ENCODE results near the gene RAB27A. TPM values are rescaled to one million over a fixed set of nuclear protein-coding genes. Genes with fewer than 3 reads are reported as not detected.

RAB27A gene
- total RNA-seq, 2 experiments from 2014 or later = 225 to 229 TPM

- POLR2A ChIA-PET = interaction anchor here (0.8 to 1.5 kb wide), 3 partner anchors 17 to 66 kb away, joined by 4 to 6 read pairs (median 5); no protein-coding TSS in a partner anchor
- CTCF ChIA-PET = interaction anchor here (2.2 kb wide), 1 partner anchor 14 kb away, joined by 10 read pairs; no protein-coding TSS in a partner anchor
These were observed 5.2 kb downstream of the RAB27A start for GRCh38 chr15:55284426-55284825.

GRCh38 chr15:55283379-55284147 is 6.0 kb downstream of the RAB27A start:
- CTCF ChIA-PET = interaction anchor here (1.1 to 2.2 kb wide), 2 partner anchors 14 to 66 kb away, joined by 4 to 10 read pairs; no protein-coding TSS in a partner anchor
- POLR2A ChIA-PET = interaction anchor here (0.6 to 1.2 kb wide), 5 partner anchors 46 to 87 kb away, joined by 3 to 5 read pairs (median 4); partner anchors contain the start of gene RSL24D1

DNA sequence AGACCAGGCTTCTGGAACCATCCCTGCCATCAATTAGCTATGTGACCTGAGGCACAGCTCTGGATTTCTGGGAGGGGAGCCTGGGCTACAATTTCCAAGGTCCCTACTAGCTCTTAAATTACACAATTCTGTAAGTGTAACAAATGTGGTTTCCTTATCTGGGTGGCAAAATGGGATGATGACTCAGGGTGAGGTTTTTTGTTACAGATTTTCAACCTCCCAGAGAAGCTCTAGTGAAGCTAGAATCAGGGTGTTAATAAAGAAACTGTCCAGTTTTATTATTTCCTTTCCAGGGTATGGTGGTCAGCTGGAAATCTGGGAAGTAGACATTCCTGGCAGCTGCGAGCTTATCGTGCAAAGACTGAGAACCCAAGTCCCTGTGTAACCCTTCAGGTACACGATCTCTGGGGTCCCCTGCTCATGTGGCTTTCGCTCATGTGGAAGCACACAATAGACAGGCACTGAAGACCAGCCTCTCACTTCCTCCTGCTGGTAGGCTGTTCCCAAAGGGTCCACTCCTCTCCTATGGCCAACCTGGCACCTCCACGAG is 7.3 kb downstream of the RAB27A start:
- CTCF ChIA-PET = interaction anchor here (0.8 to 1.6 kb wide), 6 partner anchors 11 to 65 kb away, joined by 3 to 4 read pairs (median 3); no protein-coding TSS in a partner anchor

DNA sequence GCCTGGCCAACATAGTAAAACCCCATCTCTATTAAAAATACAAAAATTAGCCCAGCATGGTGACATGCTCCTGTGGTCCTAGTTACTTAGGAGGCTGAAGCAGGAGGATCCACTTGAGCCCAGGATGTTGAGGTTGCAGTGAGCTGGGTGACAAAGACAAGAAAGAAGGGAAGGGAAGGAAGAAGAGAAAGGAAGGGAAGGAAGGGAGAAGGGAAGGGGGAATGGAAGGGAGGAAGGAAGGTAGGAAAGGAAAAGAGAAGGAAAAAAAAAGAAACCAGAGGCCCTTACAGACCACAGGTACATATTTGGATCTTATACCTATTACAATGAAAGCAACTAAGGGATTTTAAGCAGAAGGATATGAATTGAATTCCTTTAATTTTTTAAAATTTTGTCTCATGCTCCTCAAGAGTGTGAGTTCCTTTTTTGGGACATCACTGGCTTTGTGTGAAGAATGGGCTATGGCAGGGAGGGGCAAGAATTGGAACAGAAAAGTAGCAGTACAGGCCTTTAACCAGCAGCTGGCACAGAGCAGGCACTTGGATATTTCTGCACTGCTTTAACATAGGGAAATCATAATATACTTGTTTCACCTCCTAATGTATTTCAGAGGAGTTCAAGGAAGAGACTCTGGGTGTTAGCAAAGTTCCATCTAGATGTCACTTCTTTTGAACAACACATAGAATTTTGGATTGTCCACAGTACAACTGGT is 7.9 kb downstream of the RAB27A start:
- ChIA-PET POLR2A (interaction anchor here (0.7 to 2.3 kb wide), 10 partner anchors 9 to 63 kb away, joined by 3 to 8 read pairs (median 4); no protein-coding TSS in a partner anchor), CTCF (interaction anchor here (0.6 to 1.6 kb wide), 7 partner anchors 10 to 64 kb away, joined by 3 to 4 read pairs (median 3); no protein-coding TSS in a partner anchor)

More for the DNA sequence above, 7.3 kb downstream of the RAB27A start:
- POLR2A ChIA-PET = interaction anchor here (0.7 to 2.3 kb wide), 9 partner anchors 10 to 64 kb away, joined by 3 to 8 read pairs (median 5); no protein-coding TSS in a partner anchor

- ChIA-PET CTCF (interaction anchor here (1.1 to 1.2 kb wide), 2 partner anchors 11 to 52 kb away, joined by 3 to 4 read pairs; no protein-coding TSS in a partner anchor), POLR2A (interaction anchor here (1.0 to 5.3 kb wide), 5 partner anchors 8 to 61 kb away, joined by 3 to 39 read pairs (median 5); no protein-coding TSS in a partner anchor)
These were observed 9.0 kb downstream of the RAB27A start for GRCh38 chr15:55280589-55280988.

DNA sequence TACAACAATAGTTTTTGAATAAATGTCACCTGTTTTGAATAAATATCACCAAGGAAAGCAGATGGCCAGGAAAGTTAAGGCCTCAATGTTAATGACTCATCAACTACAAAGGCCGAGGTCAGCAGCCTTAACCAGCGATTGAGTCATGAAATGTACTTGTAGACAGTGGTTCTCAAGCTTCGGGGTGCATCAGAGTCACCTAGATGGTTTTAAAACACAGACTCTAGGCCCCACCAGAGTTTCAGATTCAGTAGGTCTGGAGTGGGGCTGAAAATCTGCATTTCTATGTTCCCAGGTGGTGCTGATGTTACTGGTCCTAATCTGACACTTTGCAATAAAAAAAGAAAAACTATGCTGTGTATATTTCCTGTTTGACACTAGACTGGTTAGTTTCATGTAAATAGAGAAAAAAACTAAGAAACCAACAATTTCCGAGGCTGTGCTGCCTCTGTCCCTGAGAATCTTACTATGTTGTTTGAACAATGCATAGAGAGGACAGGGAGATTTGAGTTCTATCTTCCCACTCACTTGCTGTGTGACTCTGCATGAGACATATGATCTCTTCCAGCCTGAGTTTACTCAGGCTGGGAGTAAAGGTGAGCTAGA is 9.8 kb downstream of the RAB27A start:
- ChIA-PET CTCF (interaction anchor here (1.1 to 2.1 kb wide), 4 partner anchors 11 to 62 kb away, joined by 3 to 4 read pairs (median 4); no protein-coding TSS in a partner anchor), POLR2A (interaction anchor here (0.6 to 5.3 kb wide), 5 partner anchors 12 to 60 kb away, joined by 3 to 39 read pairs (median 5); no protein-coding TSS in a partner anchor)

- ChIA-PET CTCF (interaction anchor here (1.1 to 2.1 kb wide), 2 partner anchors 58 to 61 kb away, joined by 3 to 4 read pairs; no protein-coding TSS in a partner anchor), POLR2A (interaction anchor here (0.6 to 5.3 kb wide), 4 partner anchors 11 to 60 kb away, joined by 3 to 39 read pairs (median 8); no protein-coding TSS in a partner anchor)
These were observed 10.4 kb downstream of the RAB27A start for GRCh38 chr15:55279100-55279745.

DNA sequence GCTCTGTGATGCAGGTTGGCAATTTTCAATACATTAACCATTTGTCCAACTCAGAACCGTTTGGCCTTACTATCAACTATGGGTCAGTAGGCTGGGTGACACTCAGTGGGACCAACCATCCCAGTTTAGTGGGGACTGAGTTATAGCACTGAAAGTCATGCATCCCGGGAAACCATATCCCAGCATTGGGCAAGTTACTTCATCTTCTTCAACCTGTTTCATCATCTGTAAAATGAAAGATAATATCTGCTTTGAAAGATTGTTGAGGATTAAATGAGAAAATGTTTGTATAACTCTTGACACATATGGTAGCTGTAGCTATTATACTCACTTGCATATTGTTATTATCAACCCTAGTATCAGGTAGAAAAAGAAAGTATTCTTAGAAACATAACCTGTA is 11.9 kb downstream of the RAB27A start:
- CTCF ChIA-PET = interaction anchor here (1.0 to 2.7 kb wide), 7 partner anchors 9 to 59 kb away, joined by 3 to 8 read pairs (median 3); no protein-coding TSS in a partner anchor
- POLR2A ChIA-PET = interaction anchor here (1.1 to 5.3 kb wide), 6 partner anchors 10 to 56 kb away, joined by 5 to 39 read pairs (median 9); no protein-coding TSS in a partner anchor

DNA sequence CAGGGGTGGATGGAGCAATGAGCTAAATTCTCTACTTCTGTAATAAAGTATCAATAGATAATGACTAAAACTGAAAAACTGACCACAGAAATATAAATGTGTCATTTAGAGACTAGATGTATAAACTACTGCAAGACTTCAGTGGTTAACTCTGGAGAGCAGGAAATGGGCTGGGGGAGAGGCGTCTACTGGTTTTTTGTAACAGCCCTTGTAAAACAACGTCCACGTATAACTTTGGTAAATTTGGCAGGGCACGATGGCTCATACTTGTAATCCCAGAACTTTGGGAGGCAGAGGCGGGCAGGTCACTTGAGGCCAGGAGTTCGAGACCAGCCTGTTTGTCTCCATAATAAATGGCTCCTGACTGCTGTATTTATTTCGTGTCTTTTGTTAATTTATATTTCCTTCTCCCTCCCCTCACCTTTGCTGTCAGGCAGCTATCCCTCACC is 12.5 kb downstream of the RAB27A start:
- POLR2A ChIA-PET = interaction anchor here (0.7 to 5.3 kb wide), 8 partner anchors 9 to 59 kb away, joined by 3 to 39 read pairs (median 9); no protein-coding TSS in a partner anchor

DNA sequence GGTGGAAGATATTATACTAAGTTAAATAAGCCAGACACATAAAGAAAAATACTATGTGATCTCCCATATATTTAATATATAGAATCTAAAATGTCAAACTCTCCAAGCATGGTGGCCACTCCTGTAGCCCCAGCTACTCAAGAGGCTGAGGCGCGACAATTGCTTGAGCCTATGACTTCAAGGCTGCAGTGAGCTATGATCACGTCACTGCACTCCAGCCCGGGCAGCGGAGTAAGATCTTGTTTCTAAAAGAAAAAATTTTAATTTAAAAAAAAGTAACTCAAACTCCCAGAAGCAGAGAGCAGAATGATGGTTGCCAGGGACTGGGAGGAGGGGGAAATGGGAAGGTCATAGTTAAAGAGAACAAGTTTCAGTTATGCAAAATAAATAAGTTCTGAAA is 13.3 kb downstream of the RAB27A start:
- ChIA-PET CTCF (interaction anchor here (1.5 to 2.7 kb wide), 4 partner anchors 10 to 54 kb away, joined by 3 to 8 read pairs (median 4); no protein-coding TSS in a partner anchor), POLR2A (interaction anchor here (0.7 to 5.3 kb wide), 7 partner anchors 8 to 59 kb away, joined by 3 to 39 read pairs (median 9); no protein-coding TSS in a partner anchor)

More for the DNA sequence above, 12.5 kb downstream of the RAB27A start:
- CTCF ChIA-PET = interaction anchor here (1.0 to 2.7 kb wide), 7 partner anchors 9 to 59 kb away, joined by 3 to 8 read pairs (median 3); no protein-coding TSS in a partner anchor

DNA sequence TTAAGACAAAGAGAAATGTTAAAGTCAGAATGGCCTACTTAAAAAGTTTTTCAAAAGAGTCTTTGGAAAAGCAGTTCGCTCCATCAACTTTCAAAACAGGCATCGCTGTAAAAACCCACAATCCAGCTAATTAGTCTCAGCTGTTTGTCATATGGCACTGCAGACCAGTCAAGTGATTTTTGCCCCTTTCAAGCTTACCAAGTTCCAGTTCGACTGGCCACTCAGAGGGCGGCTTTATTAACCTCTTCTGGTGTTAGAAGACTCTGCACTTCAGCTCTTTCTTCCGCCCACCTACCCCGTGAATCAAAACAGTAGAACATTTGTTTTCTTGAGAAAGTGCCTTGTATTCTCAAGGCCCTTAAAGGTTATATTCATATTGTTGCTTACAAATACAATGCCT is 19.3 kb downstream of the RAB27A start:
- POLR2A ChIA-PET = interaction anchor here (0.7 to 4.7 kb wide), 7 partner anchors 8 to 86 kb away, joined by 3 to 39 read pairs (median 6); no protein-coding TSS in a partner anchor

GRCh38 chr15:55268176-55268695 is 21.4 kb downstream of the RAB27A start:
- ChIA-PET POLR2A (interaction anchor here (0.7 to 4.7 kb wide), 6 partner anchors 10 to 49 kb away, joined by 3 to 39 read pairs (median 8); no protein-coding TSS in a partner anchor), CTCF (interaction anchor here (0.7 to 1.3 kb wide), 2 partner anchors 9 to 140 kb away, joined by 3 read pairs; partner anchors contain the start of gene CCPG1)

More for the DNA sequence above, 19.3 kb downstream of the RAB27A start:
- CTCF ChIA-PET = interaction anchor here (0.8 to 1.6 kb wide), 5 partner anchors 14 to 53 kb away, joined by 3 to 10 read pairs (median 4); partner anchors contain the start of genes PIGB and PIGBOS1

GRCh38 chr15:55267401-55268175 is 22.0 kb downstream of the RAB27A start:
- ChIA-PET CTCF (interaction anchor here (0.7 to 1.3 kb wide), 4 partner anchors 10 to 140 kb away, joined by 3 read pairs; partner anchors contain the start of gene CCPG1), POLR2A (interaction anchor here (0.6 to 4.7 kb wide), 13 partner anchors 10 to 48 kb away, joined by 3 to 39 read pairs (median 5); no protein-coding TSS in a partner anchor)

DNA sequence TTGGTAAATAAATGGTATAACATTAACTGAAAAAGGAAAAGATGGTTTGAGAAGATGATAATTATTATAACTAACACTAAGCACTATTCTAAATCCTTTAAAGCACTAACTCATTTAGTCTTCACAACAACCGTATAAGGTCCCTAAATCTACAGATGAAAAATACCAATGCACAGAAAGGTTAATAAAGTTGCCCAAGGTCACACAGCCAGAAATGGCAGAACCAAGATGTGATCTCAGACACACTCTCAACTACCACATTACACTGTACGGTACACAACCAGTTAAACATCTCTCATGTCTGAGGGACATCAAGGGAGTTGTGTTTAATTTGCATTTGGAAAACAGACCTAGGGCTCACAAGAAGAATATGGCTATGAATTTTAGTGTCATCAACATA is 23.1 kb downstream of the RAB27A start:
- ChIA-PET POLR2A (interaction anchor here (0.6 to 4.7 kb wide), 10 partner anchors 10 to 45 kb away, joined by 3 to 39 read pairs (median 6); no protein-coding TSS in a partner anchor), CTCF (interaction anchor here (0.8 to 1.3 kb wide), 3 partner anchors 11 to 22 kb away, joined by 3 read pairs; no protein-coding TSS in a partner anchor)

GRCh38 chr15:55260562-55261131 is 29.0 kb downstream of the RAB27A start:
- CTCF ChIA-PET = no interaction called here
- POLR2A ChIA-PET = interaction anchor here (0.6 to 0.7 kb wide), 2 partner anchors 15 to 36 kb away, joined by 7 to 9 read pairs; no protein-coding TSS in a partner anchor

All from activated CD8-positive, alpha-beta memory T cell treated with anti-CD3 and anti-CD28 coated beads for 36 hours (primary cell).